ENCODE data around the gene CRYL1.
"Not testable (repeated sequence)": the region's sequence is repeated elsewhere in the genome, so short reads cannot be mapped to it uniquely, and the experiment has no call there.

The CRYL1 gene

DNA sequence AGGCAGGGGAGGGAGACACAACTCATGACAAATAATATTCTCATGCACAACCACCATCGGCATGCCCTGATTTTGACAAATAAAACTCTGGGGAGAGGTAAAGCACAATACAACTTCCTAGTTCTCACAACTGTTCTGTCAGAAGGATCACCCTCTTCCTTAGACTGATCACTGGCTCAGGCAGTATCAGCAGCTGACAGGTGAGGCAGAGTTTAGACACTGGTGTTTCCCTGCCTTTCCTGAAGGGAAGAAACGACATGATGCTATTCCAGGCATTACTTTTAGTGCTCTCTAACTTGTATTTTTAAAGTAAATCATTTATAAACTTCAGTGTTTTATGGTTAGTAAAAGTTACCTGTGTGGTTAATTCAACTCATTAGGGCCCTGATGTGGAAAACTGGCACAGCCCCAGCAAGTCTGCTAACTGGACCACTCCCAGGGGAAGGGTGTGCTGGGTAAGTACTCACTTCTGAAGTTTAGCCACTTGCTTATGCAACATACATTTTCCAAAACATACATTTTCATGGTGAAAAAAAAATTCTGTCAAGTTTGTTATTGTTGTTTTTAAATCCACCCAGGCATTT lies 82.8 kb downstream of the CRYL1 start:
- DNase-seq, result no peak

DNA sequence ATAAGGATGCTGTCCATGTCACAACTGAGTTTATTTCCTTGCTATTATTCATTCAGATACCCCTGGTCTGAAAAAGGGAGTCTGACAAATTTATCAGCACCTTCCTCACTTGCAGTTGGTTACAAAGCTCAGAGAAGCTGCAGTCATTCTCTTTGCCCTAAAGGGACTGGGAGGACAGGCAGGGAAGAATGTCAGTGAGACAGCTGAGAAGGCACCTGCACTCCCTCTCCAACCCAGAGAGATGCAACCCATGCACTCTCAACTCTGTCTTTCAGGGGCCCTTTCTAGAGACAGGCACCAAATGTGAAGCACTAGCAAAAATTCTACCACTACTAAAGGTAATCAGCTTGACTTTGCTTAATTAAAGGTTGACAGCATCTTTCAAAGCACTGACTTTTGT lies 83.3 kb downstream of the CRYL1 start:
- no peak for DNase-seq

DNA sequence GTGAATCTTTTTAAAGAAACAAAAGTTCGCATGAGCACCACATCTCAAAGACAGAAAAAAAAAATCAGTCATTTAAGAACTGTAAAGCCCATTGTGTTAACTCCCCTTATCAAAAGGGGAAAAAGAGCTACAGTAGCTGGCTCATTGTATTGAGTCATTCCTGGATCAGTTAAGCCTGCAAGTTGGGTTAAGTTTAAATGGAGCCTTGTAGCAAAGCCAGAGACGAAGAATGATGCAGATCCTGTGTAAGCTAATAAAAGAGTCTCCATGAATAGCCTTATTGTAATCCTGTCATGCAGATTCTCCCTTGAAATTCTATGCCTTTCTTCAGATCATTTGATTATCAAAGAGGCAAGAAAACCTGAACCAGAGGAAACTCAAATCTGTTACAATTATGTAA lies 83.8 kb downstream of the CRYL1 start:
- no peak for DNase-seq

DNA sequence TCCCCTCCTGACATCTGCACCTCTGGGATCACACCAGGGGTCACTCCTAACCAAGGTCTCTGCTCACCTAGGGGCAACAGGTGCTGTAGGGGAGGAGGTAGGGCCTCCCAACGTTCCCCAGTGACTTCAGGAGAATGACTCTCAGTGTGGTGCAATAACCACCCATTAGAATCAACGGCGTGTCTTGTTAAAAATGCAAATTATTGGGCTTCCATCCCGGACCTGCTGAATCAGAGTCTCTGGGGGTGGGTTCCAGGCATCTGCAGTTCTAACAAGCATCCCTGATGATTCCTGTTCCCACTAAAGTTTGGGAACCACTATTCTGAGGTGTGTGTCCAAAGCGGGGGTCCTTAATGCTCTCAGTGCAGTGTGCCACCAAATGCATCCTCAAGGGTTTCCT lies 84.6 kb downstream of the CRYL1 start:
- no peak for DNase-seq

DNA sequence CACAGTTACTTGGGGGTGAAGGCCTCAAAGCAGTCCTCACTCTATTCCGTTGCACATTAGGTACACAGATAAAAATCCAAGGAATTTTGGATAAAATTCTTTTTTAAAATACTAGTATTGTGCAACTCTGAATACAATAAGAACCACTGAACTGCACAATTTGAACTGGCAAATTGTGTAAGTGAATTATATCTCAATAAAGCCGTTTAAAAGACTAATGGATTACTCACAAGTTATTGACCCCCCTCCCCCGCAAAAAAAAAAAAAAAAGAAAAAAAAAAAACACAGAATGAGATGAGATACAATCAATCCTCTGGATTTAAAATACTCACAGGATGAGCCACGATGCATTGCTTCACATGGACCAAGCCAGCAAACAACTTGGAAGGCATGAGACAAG lies 86.4 kb downstream of the CRYL1 start:
- no peak for DNase-seq

DNA sequence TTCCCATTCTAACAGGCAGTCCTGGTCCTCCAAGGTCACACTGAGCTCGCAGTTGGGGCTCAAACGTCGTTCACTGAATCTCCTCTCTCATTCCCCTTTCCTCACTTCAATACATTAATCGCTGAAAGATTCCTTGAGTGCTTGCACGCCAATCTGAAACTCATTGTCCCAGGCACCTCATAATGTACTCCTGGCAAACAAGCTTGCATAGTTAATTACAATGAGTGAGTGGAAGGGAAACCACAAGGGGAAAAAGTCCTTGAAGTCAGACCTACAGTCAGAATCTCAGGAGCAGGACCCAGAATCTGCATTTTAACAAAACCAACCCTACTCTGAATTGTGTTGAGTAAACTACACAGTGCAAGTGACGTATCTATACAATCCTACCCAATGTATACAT lies 86.9 kb downstream of the CRYL1 start:
- DNase-seq, result no peak

DNA sequence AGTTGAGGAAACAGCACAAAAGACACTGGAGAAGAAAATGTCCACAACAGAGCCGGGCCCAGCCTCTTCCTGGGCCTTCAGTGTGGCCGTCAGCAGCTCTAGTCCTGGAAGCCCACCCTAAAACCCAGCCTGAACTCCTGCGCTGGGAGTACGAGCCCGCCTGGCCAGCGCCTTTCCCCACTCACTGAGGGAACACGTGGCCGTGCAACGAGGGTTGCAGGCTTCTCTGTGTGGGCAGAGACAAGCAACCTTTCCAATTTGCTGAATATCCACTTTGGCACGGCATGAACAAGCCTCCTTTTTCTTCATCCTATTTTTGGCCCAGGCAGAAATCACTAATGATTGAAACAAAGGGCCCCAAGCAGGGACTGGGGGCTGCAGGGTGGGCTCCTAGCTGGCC lies 89.2 kb downstream of the CRYL1 start:
- no peak for DNase-seq

DNA sequence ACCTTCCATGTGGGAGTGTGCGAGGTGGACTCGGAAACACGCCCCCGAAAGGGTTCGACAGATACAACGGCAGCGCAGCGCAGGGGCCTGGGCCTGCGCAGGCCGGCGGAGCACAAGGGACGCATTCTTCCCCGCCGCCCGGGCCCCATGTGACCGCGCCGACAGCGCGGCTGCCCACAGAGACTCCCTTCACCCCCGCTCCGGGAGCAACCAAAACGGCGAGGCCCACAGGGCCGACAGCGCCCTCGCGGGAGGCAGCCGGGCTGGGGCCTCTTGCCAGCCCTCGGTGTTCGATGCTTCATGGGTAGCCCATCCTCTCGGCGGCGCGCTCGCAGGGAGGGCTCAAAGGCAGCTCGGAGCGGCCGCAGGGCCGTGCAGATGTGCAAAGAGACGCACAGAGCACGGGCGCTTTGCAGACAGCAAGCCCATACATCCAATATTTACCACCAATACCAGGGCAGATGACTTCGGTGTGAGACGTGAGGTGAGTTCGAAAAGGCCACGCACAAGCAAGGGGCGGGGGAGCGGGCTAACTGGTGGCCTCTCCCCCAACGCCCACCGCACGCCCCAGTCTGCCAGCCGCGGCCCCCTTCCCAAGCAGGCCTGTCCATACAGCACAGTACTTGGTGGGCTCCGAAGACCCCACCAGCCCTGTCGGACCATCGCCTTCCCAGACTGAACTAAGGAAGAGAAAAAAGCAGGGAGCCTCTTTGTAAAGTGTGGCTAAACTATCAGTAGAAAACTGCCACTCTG lies 89.9 kb downstream of the CRYL1 start:
- DNase-seq, result no peak

DNA sequence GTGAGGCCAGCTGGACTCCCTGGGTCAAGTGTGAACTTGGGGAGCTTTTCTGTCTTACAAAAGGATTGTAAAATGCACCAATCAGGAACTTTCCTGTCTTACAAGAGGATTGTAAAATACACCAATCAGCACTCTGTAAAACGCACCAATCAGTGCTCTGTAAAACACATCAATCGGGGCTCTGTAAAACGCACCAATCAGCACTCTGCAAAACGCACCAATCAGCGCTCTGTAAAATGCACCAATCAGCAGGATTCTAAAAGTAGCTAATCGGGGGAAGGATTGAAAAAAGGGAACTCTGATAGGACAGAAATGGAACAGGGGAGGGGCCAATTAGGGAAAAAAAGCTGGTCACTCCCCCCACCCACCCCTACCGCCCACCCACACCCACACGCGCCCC lies 91.4 kb downstream of the CRYL1 start:
- DNase-seq, result not testable (repeated sequence)

DNA sequence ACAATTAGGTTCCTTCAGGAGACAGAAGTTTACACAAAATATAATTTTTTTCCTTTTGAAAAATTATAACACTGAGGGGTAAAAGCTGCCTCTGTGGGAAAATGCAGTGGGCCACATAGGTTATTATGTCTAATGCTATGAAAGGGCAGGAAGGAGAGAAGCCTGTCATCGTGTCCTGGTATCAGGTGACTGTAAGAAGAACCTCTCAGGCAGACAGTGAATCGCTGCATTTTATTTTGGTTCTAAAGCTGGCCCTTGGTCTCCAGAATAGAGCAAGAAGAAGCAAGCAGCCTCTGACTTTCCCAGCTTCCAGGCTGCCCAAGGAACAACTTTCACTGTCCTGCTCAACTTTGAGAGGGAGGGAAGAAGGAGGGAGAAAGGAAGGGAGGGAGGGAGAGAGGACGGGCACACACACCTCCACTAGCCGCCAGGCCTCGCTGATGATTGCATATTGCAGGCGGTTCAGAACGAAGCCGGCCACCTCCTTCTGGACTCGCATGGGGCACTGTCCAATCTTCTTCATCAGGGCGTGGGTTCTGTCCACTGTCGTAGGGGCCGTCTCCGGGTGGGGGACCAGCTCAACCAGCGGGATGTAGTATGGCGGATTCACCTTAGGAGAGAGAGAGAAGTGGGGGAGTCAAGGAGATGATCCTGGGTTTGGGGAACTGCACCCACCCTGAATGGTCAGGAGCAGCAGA lies 93.8 kb downstream of the CRYL1 start:
- no peak for DNase-seq

DNA sequence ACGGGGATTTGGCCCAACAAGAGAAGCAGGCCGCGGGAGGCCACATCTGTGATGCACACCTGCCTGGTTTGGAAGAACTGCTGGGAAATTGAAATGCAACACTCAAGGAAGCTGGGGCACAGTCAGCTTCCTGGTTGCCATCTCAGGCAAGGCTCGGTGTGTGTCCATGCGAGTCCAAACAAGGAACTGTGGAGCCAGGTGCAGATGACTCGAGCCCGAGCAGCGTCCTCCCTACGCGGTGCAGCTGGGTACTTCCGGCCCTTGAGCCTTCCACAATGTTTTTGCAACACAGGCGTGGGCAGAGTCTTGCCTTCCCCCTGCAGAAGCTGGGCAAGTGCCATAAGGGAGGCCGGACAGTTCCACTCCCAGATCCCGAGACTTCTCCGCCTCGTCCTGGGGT lies 94.6 kb downstream of the CRYL1 start:
- no peak for DNase-seq

DNA sequence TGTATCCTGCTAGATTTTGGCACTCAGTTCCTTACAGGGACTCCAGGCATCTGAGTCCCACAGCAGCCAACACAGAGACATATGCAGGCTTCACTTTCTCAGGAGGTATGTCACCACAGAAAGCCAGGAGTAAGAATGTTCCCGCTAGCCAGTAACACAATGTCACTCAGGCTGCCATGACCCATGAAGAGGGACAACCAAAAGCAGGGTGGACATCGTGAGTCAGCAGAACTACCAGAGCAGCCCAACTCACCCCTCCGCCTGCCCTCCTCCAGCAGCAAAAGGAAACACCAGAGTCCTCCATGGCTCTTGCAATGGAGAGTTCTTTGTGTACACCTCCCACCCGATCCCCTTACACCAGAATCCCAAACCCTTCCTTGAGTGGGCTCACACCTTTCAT lies 95.4 kb downstream of the CRYL1 start:
- no peak for DNase-seq

DNA sequence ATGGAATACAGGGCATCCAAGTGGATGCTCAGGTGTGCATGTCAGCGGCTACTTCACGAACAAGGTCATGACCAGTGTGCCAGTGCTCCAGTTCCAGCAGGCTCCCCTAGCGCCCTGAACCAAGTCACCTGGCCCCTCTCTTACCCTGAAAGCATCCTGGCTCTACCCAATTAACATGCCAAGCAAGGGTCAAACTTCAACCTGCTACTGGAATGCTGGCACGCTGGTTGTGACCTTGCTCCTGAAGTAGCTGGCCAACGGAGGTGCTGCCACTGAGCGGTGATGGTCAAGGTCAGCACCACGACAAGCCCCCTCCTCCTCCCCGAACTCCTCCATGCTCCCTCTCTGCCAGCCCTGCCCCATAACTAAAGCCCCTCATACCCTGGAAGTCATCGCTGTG lies 96.0 kb downstream of the CRYL1 start:
- DNase-seq, result no peak

DNA sequence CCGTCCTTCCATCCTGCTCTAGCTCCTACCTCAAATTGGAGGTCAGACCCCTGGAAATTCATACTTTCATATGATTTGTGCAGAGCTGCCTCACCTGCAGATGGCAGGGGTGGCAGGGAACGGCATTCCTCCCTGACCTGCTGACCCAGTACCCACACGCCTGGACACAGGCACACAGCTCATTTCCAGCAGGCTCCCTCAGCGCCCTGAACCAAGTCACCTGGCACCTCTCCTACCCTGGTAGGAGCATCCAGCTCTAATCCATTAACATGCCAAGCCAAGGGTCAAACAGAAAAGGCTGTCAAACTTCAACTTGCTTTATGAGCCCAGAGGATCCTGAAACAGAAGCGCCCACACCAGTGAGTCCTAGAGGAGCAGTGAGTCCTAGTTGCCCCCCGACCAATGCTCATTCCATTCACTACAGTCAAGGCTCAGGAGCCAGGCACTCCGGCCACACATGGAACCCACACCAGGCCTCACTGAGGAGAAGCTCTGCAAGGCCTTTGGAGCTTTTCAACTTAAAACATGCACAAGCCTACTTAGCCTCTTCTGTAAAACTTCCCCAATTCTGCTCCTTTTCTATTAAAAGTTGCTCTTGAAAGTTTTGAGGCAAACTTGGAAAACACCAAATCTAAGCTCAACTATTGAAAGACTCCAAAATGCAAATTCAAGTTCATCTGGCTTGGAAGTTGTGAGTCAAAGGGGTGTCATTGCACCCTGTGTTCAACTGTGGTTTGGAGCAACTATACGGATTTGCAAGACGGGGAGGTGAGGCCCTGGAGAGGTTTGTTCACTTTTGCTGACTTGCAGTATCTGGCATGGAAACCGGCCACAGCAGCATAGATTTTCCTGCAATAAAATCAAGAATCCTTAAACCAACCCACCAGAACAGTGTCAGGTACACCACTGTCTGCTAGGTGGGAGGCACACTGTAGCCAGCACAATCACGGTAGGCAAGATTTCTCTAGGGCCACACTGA lies 96.7 kb downstream of the CRYL1 start:
- no peak for DNase-seq

DNA sequence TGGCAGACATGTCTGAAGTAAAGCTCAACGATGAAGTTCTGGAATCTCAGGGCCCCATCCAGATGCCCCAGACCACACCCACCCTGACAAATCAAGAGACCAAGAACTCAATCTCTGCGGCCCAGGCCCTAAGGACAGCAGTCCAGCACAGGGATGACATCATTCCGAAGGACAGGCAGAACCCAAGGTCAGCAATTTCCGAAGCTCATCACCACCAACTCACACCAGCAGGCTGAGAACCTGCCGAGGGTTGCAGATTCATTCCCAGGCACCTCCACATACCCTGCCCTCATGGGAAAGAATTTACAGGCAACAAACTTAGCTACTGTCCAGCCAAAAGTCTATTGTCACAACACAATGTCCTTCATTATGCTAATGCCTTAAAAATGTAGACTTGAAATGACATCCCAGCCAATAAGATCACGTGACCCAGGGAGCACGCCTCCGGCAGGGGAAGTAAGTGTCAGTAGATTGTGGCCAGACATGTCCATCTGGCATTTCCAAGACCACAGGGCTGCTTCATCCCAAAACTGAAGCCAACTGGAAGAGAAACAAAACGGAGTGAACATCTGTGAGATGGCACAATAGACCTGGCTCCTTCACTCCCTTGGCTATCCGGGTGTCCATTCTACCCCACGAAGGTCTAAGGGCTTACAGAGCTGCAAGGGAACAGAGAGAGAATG lies 98.8 kb downstream of the CRYL1 start:
- no peak for DNase-seq

DNA sequence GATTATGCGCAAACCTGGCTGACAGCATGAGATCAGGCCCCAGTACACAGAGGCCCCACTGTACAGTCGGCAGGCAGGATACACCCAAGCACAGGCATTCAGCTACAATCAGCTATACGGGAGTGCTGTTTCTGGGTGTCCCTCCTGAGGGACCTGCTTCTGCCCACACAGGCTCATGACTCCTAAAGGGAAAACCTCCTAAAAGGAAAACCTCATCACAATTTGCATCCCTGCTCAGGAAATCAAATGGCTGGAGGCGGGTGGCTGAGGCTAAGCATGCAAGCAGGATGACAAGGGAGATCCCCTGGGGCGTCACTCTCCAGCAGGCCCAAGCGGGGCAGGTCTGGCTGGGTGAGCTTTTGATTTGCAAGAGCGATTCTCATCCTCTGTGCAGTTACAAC lies 99.8 kb downstream of the CRYL1 start:
- no peak for DNase-seq

DNA sequence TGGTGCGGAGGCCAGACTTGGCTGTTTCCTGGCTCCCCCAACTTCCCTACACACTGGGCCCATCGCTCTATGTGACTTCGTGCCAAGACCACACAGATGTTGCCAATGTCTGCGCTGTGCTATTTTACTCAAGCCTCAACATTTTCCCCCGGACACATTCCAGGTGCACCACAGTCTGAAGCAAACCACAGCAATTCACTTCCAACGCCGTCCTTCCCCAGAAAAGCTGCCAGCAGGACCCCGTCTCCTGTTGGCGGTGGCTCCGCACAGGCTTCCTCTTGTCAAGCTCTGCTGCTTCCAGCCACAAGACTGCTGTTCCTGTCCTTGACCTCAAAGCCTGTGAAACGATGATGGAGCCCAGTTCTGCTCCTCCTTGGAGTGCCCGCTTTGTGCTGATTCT lies 100.7 kb downstream of the CRYL1 start:
- DNase-seq, result no peak

DNA sequence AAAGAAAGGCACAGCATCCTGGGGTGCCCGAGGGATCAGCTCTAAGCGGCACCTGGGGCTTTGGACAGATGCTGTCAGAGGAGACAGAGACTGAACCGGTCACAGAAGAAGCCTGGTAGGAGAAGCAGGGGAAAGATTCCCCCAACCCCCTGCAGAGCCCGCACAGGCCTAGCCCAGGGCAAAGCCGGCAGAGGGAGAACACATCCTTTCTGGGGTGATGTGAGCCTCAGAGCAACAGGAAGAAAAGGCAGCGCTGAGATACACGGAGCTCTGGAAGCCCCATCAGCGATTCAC lies 101.2 kb downstream of the CRYL1 start:
- no peak for DNase-seq

DNA sequence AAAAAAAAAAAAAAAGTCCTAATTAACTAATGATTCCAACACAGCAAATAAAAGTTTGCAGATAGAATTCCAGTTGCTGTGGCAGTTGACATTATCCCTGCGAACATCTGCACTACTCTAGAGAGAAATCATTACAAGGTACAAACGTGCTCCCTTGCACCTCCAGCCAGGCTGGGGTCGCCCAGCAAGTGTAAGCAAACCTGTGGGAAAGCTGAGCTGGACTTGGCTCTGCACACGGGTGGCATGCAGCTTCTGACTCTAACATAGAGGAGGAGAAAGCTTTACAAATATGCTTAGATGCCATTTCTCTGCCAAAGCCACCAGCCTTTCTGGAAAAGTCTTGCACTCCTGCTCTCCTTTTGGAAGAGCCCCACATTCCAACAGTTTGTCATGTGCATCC lies 103.3 kb downstream of the CRYL1 start:
- DNase-seq, result no peak

DNA sequence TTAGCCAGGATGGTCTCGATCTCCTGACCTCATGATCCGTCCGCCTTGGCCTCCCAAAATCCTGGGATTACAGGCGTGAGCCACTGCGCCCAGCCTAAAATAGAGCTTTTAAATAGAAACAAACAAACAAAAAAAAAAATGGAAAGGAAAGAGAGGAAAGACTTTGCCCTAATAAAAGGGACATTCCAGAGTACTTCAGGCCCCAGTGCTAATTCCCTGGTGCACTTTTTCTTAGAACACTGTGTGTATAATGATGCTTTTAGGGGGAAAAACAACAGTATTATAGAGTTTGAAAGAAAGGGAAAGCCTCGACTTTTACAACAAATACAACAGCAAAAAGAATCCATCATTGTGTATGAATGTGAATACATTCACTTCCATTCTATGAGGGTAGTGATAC lies 104.7 kb downstream of the CRYL1 start:
- DNase-seq, result no peak

DNA sequence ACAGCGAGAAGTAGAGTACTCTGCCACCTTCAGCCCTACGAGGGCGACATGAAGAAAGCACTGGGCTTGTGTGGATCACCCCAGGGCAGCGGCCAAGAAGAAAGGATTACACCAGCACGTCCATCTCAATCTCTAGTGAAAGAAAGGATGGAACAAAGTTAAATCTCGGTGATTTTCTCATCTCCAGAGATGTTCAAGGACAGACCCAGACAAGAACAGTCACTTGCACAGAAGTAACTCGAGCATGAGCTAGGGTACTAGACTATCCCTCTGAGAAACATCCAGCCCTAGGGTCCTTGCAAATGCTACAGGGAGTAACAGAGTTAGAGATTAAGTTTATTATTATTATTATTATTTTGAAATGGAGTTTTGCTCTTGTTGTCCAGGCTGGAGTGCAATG lies 106.7 kb downstream of the CRYL1 start:
- DNase-seq, result no peak

DNA sequence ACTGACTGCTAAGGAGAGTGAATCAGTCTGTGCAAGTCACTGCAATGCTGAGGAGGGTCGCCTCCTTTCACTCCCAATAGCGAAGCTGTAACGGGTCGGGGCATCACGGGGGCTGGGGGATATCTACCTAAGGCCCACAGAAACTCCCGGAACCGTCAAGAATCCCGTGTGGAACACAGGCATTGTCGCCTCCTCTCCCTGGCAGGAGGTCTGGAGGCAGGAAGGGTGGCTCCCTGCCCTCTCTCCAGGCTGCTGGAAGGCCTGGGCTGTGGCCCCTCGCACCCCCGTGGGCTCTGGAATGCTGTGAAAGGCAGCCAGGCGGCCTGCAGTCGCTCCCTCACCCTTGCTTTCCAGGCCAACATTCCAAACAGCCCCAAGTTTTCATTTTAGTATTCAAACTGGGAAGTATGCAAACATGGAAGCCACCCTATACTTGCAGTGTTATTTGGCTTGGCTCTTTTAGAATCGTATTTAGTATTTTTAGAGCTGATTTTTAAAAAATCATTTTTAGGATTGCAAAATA lies 109.4 kb downstream of the CRYL1 start:
- no peak for DNase-seq

DNA sequence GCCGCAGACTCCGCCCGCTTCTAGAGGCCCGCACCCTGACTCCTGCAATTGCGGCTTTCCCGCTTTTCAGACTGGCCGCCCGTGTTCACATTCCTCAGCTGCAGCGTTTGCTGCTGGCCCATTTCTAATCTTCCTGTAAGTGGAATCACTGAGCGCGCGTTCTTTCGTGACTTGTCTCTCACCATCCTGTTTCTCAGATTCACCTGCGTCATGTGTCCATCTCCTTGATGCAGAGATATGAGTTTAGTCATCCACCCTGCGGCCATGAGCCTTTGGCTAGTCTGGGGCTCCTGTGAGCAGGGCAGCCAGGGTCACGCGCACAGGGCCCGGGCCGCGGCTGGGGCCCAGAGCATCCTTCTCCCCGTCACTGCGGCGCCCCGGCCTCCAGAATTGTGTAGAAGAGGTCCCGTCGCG lies 110.0 kb downstream of the CRYL1 start:
- DNase-seq, result no peak

Data from amniotic stem cell (primary cell).